Activated CD8-positive, alpha-beta memory T cell treated with anti-CD3 and anti-CD28 coated beads for 36 hours (primary cell): Measurements from ENCODE around the gene ANKRD13A. TPM values are rescaled to one million over a fixed set of nuclear protein-coding genes. Genes with fewer than 3 reads are reported as not detected.
"Not testable (repeated sequence)": the region's sequence is repeated elsewhere in the genome, so short reads cannot be mapped to it uniquely, and the experiment has no call there.

Source experiments
- CTCF ChIA-PET: fragments of 350-600 bp; sonication (Branson Sonifier 250); formaldehyde crosslinking; loops from one replicate; lab custom pipeline; 2021; ENCODE audit warnings: antibody characterized with exemption; lab: Charles Lee
- POLR2A ChIA-PET: fragments of 350-600 bp; sonication (Branson Sonifier 250); formaldehyde crosslinking; loops from one replicate; lab custom pipeline; 2021; ENCODE audit warnings: antibody characterized with exemption; lab: Charles Lee
- total RNA-seq, 2 experiments: library from RNA; stranded (reverse); gene quantifications; one replicate each; pipeline ENCODE4 v1.2.3, GENCODE V29; 2021

ANKRD13A gene
- total RNA-seq, 2 experiments from 2014 or later: 30.4 to 32.1 TPM

DNA sequence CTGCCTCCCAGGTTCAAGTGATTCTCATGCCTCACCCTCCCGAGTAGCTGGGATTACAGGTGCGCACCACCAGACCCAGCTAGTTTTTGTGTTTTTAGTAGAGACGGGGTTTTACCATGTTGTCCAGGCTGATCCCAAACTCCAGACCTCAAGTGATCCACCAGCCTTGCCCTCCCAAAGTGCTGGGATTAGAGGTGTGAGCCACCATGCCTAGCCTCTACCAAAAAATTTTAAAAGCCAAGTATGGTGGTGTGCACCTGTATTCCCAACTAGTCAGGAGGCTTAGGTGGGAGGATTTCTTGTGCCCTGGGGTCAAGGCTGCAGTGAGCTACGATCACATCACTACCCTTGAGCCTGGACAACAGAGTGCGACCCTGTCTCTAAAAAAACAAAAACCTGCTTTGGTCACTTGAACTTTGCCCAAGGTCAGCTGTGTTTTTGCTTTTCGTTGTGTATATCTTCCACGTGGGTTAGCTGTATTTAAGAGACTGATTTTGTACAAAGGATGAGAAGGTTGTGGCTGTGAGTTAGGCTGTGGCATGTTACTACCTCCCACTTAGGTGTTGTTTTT, 36.4 kb downstream of the ANKRD13A start:
- CTCF ChIA-PET: interaction anchor here (0.7 kb wide), 1 partner anchor 54 kb away, joined by 3 read pairs; no protein-coding TSS in a partner anchor
- POLR2A ChIA-PET: no interaction called here

GRCh38 chr12:110037315-110037714, 38.1 kb downstream of the ANKRD13A start:
- CTCF ChIA-PET: interaction anchor here (1.7 kb wide), 1 partner anchor 9 kb away, joined by 4 read pairs; no protein-coding TSS in a partner anchor
- POLR2A ChIA-PET: no interaction called here

- CTCF ChIA-PET: no interaction called here
- POLR2A ChIA-PET: no interaction called here
These were observed 39.5 kb downstream of the ANKRD13A start for GRCh38 chr12:110038741-110039084.

DNA sequence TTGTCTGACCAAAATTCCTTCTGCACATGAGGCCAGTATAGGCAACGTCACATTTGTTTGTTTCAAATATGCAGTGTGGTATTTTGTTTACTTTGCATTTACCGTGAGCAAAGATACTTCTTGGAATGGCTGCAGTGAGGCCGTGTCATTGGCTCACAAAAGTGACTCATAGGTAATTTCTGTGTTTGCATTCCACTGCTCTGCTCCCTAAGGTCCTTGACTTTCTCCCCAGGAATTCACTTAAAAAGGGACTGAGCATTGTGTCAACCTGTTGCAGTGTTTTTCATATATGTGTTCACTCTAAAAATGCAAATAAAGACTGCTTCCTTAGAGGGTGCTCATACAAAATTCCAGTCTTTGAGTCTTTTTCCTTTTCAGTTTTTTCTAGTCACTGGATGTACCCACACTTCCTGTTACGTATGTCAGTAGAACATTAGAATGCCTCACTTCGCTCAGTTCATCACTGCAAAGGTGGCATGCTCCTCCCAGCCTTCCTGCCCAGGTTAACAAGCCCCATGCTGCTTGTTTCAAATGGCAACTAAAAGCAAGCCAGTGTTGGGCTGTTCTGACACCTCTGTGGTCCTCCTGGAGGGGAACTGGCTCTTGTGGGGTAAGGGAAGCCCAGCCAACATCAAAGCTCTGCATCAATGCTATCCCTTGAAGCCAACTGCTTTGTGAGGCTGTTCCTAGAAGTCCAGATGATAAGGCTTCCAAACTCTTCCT, 40.0 kb downstream of the ANKRD13A start:
- POLR2A ChIA-PET: no interaction called here
- CTCF ChIA-PET: no interaction called here

- ChIA-PET CTCF (interaction anchor here (0.7 to 1.0 kb wide), 2 partner anchors 8 to 59 kb away, joined by 3 to 5 read pairs; no protein-coding TSS in a partner anchor), POLR2A (no interaction called here)
These were observed 43.0 kb downstream of the ANKRD13A start for GRCh38 chr12:110042264-110042663.

GRCh38 chr12:110046451-110047187, 47.4 kb downstream of the ANKRD13A start:
- ChIA-PET CTCF (interaction anchor here (1.3 kb wide), 1 partner anchor 12 kb away, joined by 3 read pairs; no protein-coding TSS in a partner anchor), POLR2A (no interaction called here)

DNA sequence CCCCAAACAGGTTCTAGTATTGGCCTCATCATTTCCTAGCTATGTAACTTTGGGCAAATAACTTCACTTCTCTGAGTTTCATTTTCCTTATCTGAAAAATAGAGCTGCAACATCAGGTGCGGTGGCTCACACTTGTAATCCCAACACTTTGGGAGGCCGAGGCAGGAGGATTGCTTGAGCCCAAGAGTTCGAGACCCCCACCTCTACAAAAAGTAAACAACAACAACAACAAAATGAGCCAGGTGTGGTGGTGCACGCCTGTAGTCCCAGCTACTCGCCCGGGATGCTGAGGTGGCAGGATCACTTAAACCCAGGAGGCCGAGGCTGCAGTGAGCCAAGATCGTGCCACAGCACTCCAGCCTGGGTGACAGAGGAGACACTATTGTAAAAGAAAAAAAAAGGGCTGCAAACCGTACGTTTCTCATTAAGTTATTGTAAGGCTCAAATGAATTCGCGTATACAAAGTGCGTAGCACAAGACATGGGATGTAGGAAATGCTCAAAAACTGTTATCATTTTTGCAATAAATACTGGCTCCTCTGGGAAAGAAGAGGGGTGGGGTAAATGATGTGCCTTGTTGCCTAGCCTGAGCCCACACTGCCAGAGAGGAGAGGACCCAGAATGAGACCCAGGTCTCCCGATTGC, 48.2 kb downstream of the ANKRD13A start:
- ChIA-PET POLR2A (no interaction called here), CTCF (interaction anchor here (0.6 kb wide), 1 partner anchor 384 kb away, joined by 4 read pairs; no protein-coding TSS in a partner anchor)

DNA sequence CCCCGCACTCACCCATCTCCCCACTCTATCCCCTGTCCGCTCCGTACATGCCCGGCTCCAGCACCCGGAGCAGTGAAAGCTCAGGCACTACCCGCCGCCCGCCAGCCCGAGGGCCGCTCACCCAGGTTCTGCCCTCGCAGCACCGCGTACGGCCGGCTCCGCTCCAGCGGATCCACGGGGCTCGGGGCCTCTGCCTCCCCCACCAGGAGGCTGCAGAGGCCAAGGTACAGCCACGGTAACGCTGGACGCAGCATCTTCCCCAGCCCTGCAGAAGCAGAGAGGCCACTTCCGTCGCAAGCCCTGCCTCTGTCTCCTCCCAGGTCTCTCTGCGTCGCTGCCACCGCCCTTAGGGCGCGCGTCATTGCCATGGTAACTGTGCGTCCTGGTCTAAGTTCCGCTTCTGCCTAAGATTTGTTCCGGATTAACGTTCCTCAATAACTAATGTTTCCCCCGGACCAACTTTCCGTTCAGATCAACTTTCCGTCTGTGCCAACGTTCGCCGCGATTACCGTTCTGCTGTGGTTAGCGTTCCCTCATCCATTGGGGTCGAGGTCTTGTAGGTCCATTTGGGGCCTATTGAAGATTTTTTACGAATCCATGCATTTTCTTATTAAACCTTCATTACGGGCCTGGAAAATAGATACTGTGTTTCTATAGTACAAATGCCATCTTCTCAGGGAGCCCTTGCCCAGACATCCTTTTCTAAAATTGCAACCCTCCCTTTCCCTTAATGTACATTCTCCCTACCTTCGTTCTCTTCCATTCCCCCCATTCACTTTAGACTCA, 49.2 kb downstream of the ANKRD13A start, which contains the start of gene C12orf76:
C12orf76 (minus strand) TSS at position 281 of the 786 bp plus-strand sequence; CDS start at position 254, 27 bp downstream.
- ChIA-PET POLR2A (interaction anchor here (0.6 kb wide), 1 partner anchor 383 kb away, joined by 4 read pairs; no protein-coding TSS in a partner anchor), CTCF (interaction anchor here (0.6 kb wide), 1 partner anchor 383 kb away, joined by 4 read pairs; no protein-coding TSS in a partner anchor)

- CTCF ChIA-PET, POLR2A ChIA-PET: not testable (repeated sequence)
These were observed 49.8 kb downstream of the ANKRD13A start for GRCh38 chr12:110049034-110049433.

DNA sequence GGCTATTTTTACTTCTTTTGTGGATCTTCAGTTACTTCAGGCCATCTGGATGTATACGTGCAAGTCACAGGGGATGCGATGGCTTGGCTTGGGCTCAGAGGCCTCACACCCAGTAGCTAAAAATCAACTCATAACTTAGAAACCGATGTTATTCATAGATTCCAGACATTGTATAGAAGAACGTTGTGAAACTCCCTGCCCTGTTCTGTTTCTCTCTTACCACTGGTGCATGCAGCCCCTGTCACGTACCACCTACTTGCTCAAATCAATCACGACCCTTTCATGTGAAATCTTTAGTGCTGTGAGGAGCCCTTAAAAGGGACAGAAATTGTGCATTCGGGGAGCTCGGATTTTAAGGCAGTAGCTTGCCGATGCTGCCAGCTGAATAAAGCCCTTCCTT, 50.4 kb downstream of the ANKRD13A start:
- POLR2A ChIA-PET, CTCF ChIA-PET: not testable (repeated sequence)

GRCh38 chr12:110050927-110051326, 51.7 kb downstream of the ANKRD13A start:
- POLR2A ChIA-PET: no interaction called here
- CTCF ChIA-PET: no interaction called here

DNA sequence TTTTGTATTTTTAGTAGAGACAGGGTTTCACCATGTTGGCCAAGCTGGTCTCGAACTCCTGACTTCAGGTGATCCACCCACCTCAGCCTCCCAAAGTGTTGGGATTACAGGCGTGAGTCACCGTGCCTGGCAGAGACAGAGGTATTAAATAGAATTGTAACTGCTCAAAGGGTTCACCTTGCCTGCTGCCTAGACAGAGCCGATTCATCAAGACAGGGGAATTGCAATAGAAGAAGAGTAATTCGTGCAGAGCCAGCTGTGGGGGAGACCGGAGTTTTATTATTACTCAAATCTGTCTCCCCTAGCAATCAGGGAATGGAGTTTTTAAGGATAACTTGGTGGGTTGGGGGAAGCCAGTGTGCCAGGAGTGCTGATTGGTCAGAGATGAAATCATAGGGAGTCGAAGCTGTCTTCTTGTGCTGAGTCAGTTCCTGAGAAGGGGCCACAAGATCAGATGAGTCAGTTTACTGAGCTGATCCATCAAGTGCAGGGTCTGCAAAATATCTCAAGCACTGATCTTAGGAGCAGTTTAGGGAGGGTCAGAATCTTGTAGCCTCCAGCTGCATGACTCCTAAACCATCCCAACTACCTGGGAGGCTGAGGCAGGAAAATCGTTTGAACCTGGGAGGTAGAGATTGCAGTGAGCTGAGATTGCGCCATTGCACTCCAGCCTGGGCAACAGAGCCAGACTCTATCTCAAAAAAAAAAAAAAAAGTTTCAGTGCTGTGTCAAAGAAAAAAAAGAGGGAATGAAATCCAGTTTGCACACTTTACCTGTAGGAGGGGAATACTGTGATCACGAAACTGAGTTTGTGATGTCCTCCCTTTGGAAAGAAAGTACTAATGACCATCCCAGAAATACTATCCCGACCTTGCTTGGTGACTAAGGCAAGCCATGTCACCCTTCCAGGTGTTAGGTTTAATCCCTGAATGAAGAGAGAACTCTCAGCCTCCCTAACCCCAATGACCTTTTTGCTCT, 56.4 kb downstream of the ANKRD13A start:
- CTCF ChIA-PET: interaction anchor here (0.6 to 0.7 kb wide), 2 partner anchors 21 to 233 kb away, joined by 3 read pairs; no protein-coding TSS in a partner anchor
- POLR2A ChIA-PET: not testable (repeated sequence)

GRCh38 chr12:110056643-110057042, 57.4 kb downstream of the ANKRD13A start:
- CTCF ChIA-PET: interaction anchor here (0.6 kb wide), 1 partner anchor 20 kb away, joined by 3 read pairs; no protein-coding TSS in a partner anchor
- POLR2A ChIA-PET: not testable (repeated sequence)

DNA sequence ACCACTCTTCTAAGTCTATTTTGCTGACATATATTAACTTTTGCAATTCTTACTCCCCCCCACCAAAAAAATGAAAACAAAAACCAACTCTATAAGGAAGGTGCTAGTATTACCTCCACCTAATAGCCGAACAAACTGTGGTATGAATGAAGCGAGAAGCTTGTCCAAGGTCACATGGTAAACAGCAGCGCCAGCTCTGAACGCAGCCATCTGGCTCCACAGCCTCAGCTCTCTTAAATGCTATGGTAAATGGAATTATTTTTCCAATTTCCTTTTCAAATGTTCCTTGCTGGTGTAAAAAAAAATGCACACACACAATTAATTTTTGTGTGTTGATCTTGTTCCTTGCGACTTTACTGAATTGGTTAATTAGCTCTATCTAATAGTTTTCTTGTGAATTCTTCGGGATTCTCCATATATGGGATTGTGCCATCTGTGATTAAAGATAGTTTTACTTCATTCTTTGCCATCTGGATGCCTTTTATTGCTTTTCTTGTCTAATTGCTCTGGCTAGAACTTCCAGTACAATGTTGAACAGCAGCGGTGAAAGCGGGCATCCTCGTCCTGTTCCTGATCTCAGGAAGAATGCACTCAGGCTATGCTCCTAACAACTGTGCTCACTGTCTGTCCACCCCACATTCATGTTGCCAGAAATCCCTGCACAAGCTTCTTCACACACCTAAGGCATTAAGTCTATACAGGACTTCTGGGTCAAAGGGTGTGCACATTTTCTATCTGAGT, 59.8 kb downstream of the ANKRD13A start:
- POLR2A ChIA-PET: no interaction called here

GRCh38 chr12:110059651-110060000, 60.4 kb downstream of the ANKRD13A start:
- ChIA-PET CTCF (no interaction called here), POLR2A (no interaction called here)

More for the DNA sequence above, 59.8 kb downstream of the ANKRD13A start:
- CTCF ChIA-PET: no interaction called here

- CTCF ChIA-PET: no interaction called here
- POLR2A ChIA-PET: interaction anchor here (0.6 kb wide), 1 partner anchor 16 kb away, joined by 3 read pairs; no protein-coding TSS in a partner anchor
These were observed 63.0 kb downstream of the ANKRD13A start for GRCh38 chr12:110062241-110062640.

DNA sequence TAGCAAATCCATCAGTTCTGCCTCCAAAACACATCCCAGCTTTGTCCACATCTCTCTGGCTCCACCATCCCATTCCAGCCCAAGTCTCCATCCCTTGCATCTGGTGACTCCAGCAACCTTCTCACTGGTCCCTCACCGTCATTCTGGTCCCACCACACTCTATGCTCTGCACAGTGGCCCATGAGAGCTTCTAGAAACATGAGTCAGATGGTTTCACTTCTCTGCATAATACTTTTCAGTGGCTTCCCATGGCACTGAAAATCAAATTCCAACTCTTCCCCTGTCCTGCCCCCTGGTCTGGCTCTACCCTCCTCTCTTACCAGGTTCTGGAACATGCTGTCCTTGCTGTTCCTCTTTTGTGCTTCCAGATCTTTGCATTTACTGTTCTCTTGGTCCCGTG, 66.3 kb downstream of the ANKRD13A start:
- ChIA-PET CTCF (no interaction called here), POLR2A (no interaction called here)
